GM18868 (cell line): ENCODE measurements around the gene PTPRT.

Source experiments
- ATAC-seq: cut with Tn5 transposase; IDR thresholded peaks from one replicate; pipeline ENCODE4 v1.9.1; 2021; ENCODE audit warnings: mild to moderate bottlenecking, moderate library complexity; ENCODE audit not compliant: unreplicated experiment

The PTPRT gene

GRCh38 chr20:42492290-42492689 lies 697.4 kb downstream of the PTPRT start:
- no peak for ATAC-seq

GRCh38 chr20:42485556-42485955 lies 704.1 kb downstream of the PTPRT start:
- no peak for ATAC-seq

GRCh38 chr20:42484790-42485375 lies 704.8 kb downstream of the PTPRT start:
- no peak for ATAC-seq

GRCh38 chr20:42484335-42484734 lies 705.4 kb downstream of the PTPRT start:
- no peak for ATAC-seq

- ATAC-seq = no peak
Observed at GRCh38 chr20:42483730-42484303, 705.9 kb downstream of the PTPRT start.

- no peak for ATAC-seq
Observed at GRCh38 chr20:42482808-42483207, 706.9 kb downstream of the PTPRT start.

- ATAC-seq = no peak
Observed at GRCh38 chr20:42475773-42476172, 713.9 kb downstream of the PTPRT start.

GRCh38 chr20:42474646-42475045 lies 715.1 kb downstream of the PTPRT start:
- ATAC-seq = no peak

GRCh38 chr20:42472198-42472597 lies 717.5 kb downstream of the PTPRT start:
- no peak for ATAC-seq

GRCh38 chr20:42461965-42462593 lies 727.6 kb downstream of the PTPRT start:
- peak; percentile 43 for ATAC-seq

GRCh38 chr20:42461291-42461690 lies 728.4 kb downstream of the PTPRT start:
- ATAC-seq = no peak

GRCh38 chr20:42447270-42447669 lies 742.4 kb downstream of the PTPRT start:
- ATAC-seq = no peak

GRCh38 chr20:42444799-42445198 lies 744.9 kb downstream of the PTPRT start:
- no peak for ATAC-seq

- ATAC-seq = no peak
Observed at GRCh38 chr20:42443200-42443599, 746.5 kb downstream of the PTPRT start.

GRCh38 chr20:42442716-42443115 lies 747.0 kb downstream of the PTPRT start:
- ATAC-seq = no peak

GRCh38 chr20:42441864-42442331 lies 747.8 kb downstream of the PTPRT start:
- no peak for ATAC-seq

- no peak for ATAC-seq
Observed at GRCh38 chr20:42441196-42441863, 748.4 kb downstream of the PTPRT start.

- ATAC-seq = peak; percentile 97
Observed at GRCh38 chr20:42435230-42435629, 754.5 kb downstream of the PTPRT start.

GRCh38 chr20:42432496-42433334 lies 757.0 kb downstream of the PTPRT start:
- ATAC-seq = no peak

GRCh38 chr20:42430598-42430997 lies 759.1 kb downstream of the PTPRT start:
- no peak for ATAC-seq
